IPS-18a (cell line): ENCODE results near the gene NUP153.

Experiments
- H3K27ac ChIP-seq: one replicate; pipeline ENCODE4 v1.5.1; 2013; ENCODE audit warnings: low read length
- H3K27me3 ChIP-seq: one replicate; pipeline ENCODE4 v1.6.1; 2013; ENCODE audit warnings: mild to moderate bottlenecking, low read length; ENCODE audit not compliant: control insufficient read depth, insufficient read depth
- H3K36me3 ChIP-seq: one replicate; pipeline ENCODE4 v1.6.1; 2013; ENCODE audit warnings: low read depth, low read length; ENCODE audit not compliant: control insufficient read depth
- H3K4me1 ChIP-seq: one replicate; pipeline ENCODE4 v1.6.1; 2013; ENCODE audit warnings: low read depth, low read length; ENCODE audit not compliant: control insufficient read depth
- H3K4me3 ChIP-seq: one replicate; pipeline ENCODE4 v1.5.1; 2013; ENCODE audit warnings: low read length
- H3K9ac ChIP-seq: one replicate; pipeline ENCODE4 v1.6.1; 2013; ENCODE audit warnings: mild to moderate bottlenecking, low read length, moderate library complexity
- H3K9me3 ChIP-seq: one replicate; pipeline ENCODE4 v1.6.1; 2013; ENCODE audit warnings: low read depth, low read length; ENCODE audit not compliant: control insufficient read depth

NUP153 gene

GRCh38 chr6:17653198-17653882 is 53.4 kb downstream of the NUP153 start:
- Histone ChIP-seq H3K4me3 (no peak overlapping the region), H3K9me3 (no peaks in the 10 kb centered on the region), H3K27ac (no peak overlapping the region), H3K27me3 (no peaks in the 10 kb centered on the region), H3K4me1 (no peaks in the 10 kb centered on the region), H3K9ac (no peak overlapping the region), H3K36me3 (peaks cover 65% of the 10 kb centered on the region)

GRCh38 chr6:17650656-17651309 is 55.9 kb downstream of the NUP153 start:
- H3K27me3 ChIP-seq: no peaks in the 10 kb centered on the region
- H3K4me3 ChIP-seq: no peak overlapping the region
- H3K36me3 ChIP-seq: peaks cover 69% of the 10 kb centered on the region
- H3K9me3 ChIP-seq: no peaks in the 10 kb centered on the region
- no peaks in the 10 kb centered on the region for H3K4me1 ChIP-seq
- no peak overlapping the region for H3K9ac ChIP-seq
- no peak overlapping the region for H3K27ac ChIP-seq

- H3K27me3 ChIP-seq: no peaks in the 10 kb centered on the region
- no peaks in the 10 kb centered on the region for H3K9me3 ChIP-seq
- no peak overlapping the region for H3K9ac ChIP-seq
- H3K4me3 ChIP-seq: no peak overlapping the region
- peaks cover 75% of the 10 kb centered on the region for H3K36me3 ChIP-seq
- no peaks in the 10 kb centered on the region for H3K4me1 ChIP-seq
- H3K27ac ChIP-seq: no peak overlapping the region
These were observed 58.0 kb downstream of the NUP153 start for GRCh38 chr6:17648745-17649144.

- Histone ChIP-seq H3K9me3 (no peaks in the 10 kb centered on the region), H3K36me3 (peaks cover 88% of the 10 kb centered on the region)
These were observed 66.2 kb downstream of the NUP153 start for GRCh38 chr6:17640477-17640917.

GRCh38 chr6:17638212-17638715 is 68.5 kb downstream of the NUP153 start:
- H3K9ac ChIP-seq: no peak overlapping the region
- no peak overlapping the region for H3K27ac ChIP-seq
- peaks cover 81% of the 10 kb centered on the region for H3K36me3 ChIP-seq
- no peaks in the 10 kb centered on the region for H3K27me3 ChIP-seq
- no peak overlapping the region for H3K4me3 ChIP-seq
- no peaks in the 10 kb centered on the region for H3K4me1 ChIP-seq
- H3K9me3 ChIP-seq: no peaks in the 10 kb centered on the region

More at GRCh38 chr6:17640477-17640917, 66.2 kb downstream of the NUP153 start:
- Histone ChIP-seq H3K27ac (no peak overlapping the region), H3K9ac (no peak overlapping the region), H3K4me1 (no peaks in the 10 kb centered on the region), H3K4me3 (no peak overlapping the region), H3K27me3 (no peaks in the 10 kb centered on the region)

GRCh38 chr6:17635568-17635967 is 71.2 kb downstream of the NUP153 start:
- peaks cover 81% of the 10 kb centered on the region for H3K36me3 ChIP-seq

GRCh38 chr6:17633465-17634188 is 73.1 kb downstream of the NUP153 start:
- Histone ChIP-seq H3K36me3 (peaks cover 83% of the 10 kb centered on the region), H3K9me3 (no peaks in the 10 kb centered on the region), H3K4me1 (no peaks in the 10 kb centered on the region), H3K27me3 (no peaks in the 10 kb centered on the region), H3K9ac (no peak overlapping the region), H3K4me3 (no peak overlapping the region), H3K27ac (no peak overlapping the region)

More at GRCh38 chr6:17635568-17635967, 71.2 kb downstream of the NUP153 start:
- no peak overlapping the region for H3K4me3 ChIP-seq
- no peaks in the 10 kb centered on the region for H3K27me3 ChIP-seq
- H3K4me1 ChIP-seq: no peaks in the 10 kb centered on the region
- no peak overlapping the region for H3K27ac ChIP-seq
- no peak overlapping the region for H3K9ac ChIP-seq
- no peaks in the 10 kb centered on the region for H3K9me3 ChIP-seq

- H3K36me3 ChIP-seq: peaks cover 82% of the 10 kb centered on the region
- no peak overlapping the region for H3K9ac ChIP-seq
- no peaks in the 10 kb centered on the region for H3K4me1 ChIP-seq
These were observed 73.8 kb downstream of the NUP153 start for GRCh38 chr6:17632934-17633333.

GRCh38 chr6:17630511-17631073 is 76.1 kb downstream of the NUP153 start:
- H3K9me3 ChIP-seq: no peaks in the 10 kb centered on the region
- H3K27ac ChIP-seq: no peak overlapping the region
- H3K9ac ChIP-seq: no peak overlapping the region
- H3K36me3 ChIP-seq: peaks cover 82% of the 10 kb centered on the region
- no peaks in the 10 kb centered on the region for H3K4me1 ChIP-seq
- no peak overlapping the region for H3K4me3 ChIP-seq
- H3K27me3 ChIP-seq: no peaks in the 10 kb centered on the region

More at GRCh38 chr6:17632934-17633333, 73.8 kb downstream of the NUP153 start:
- Histone ChIP-seq H3K9me3 (no peaks in the 10 kb centered on the region), H3K27ac (no peak overlapping the region), H3K4me3 (no peak overlapping the region), H3K27me3 (no peaks in the 10 kb centered on the region)

- H3K9ac ChIP-seq: no peak overlapping the region
- no peak overlapping the region for H3K27ac ChIP-seq
- H3K36me3 ChIP-seq: peaks cover 86% of the 10 kb centered on the region
- no peaks in the 10 kb centered on the region for H3K9me3 ChIP-seq
- H3K4me1 ChIP-seq: no peaks in the 10 kb centered on the region
- H3K27me3 ChIP-seq: no peaks in the 10 kb centered on the region
- no peak overlapping the region for H3K4me3 ChIP-seq
These were observed 76.8 kb downstream of the NUP153 start for GRCh38 chr6:17629824-17630510.

GRCh38 chr6:17628873-17629272 is 77.9 kb downstream of the NUP153 start:
- Histone ChIP-seq H3K4me1 (no peaks in the 10 kb centered on the region), H3K9me3 (no peaks in the 10 kb centered on the region), H3K9ac (no peak overlapping the region), H3K36me3 (peaks cover 89% of the 10 kb centered on the region), H3K27me3 (no peaks in the 10 kb centered on the region), H3K4me3 (no peak overlapping the region), H3K27ac (no peak overlapping the region)
